ENCODE results near the gene STPG2. TPM values are rescaled to one million over a fixed set of nuclear protein-coding genes. Genes with fewer than 3 reads are reported as not detected.

STPG2 gene
- total and polyA plus RNA-seq, 12 donors, result 0.04 to 0.58 (median 0.36) TPM

DNA sequence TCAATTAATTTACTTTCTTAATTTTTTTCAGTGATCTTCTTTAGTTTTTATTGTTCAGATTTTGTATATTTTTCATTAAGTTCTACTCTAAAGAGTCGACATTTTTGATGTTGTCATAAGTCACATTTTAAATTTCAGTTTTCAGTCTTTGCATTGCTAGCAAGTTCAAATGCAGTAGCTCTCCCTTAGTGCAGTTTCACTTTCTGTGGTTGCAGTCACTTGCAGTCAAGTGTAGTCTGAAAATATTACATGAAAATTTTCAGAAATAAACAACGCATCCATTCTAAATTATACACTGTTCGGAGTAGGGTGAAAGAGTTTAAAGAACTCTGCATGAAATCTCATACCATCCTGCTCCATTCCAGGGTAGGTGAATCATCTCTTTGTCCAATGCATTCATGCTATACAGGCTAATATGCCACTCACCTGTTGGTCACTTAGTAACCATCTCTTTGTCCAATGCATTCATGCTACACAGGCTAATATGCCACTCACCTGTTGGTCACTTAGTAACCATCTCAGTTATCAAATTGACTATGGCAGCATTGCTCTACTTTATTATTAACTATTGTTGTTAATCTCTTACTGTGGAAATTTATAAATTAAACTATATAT lies 356.9 kb downstream of the STPG2 start:
- no peak for DNase-seq
- Histone ChIP-seq H3K36me3 (no peaks in the 10 kb centered on the region), H3K27me3 (no peaks in the 10 kb centered on the region), H3K9me3 (peaks cover 0 to 18% (median 0%) of the 10 kb centered on the region in 11 donors), H3K27ac (no peak overlapping the region), H3K4me3 (no peak overlapping the region), H3K4me1 (no peaks in the 10 kb centered on the region)
- intact Hi-C loops (cut with DNase I), result no loop called here
- ATAC-seq, result no peak
- TF ChIP-seq, protein P1, sequence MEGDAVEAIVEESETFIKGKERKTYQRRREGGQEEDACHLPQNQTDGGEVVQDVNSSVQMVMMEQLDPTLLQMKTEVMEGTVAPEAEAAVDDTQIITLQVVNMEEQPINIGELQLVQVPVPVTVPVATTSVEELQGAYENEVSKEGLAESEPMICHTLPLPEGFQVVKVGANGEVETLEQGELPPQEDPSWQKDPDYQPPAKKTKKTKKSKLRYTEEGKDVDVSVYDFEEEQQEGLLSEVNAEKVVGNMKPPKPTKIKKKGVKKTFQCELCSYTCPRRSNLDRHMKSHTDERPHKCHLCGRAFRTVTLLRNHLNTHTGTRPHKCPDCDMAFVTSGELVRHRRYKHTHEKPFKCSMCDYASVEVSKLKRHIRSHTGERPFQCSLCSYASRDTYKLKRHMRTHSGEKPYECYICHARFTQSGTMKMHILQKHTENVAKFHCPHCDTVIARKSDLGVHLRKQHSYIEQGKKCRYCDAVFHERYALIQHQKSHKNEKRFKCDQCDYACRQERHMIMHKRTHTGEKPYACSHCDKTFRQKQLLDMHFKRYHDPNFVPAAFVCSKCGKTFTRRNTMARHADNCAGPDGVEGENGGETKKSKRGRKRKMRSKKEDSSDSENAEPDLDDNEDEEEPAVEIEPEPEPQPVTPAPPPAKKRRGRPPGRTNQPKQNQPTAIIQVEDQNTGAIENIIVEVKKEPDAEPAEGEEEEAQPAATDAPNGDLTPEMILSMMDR (IDR thresholded peaks at IDR 0.05), result no peak
- WGBS, 2 donors, result 90 to 91% methylated on average over 3 of the region's 3 CpGs

DNA sequence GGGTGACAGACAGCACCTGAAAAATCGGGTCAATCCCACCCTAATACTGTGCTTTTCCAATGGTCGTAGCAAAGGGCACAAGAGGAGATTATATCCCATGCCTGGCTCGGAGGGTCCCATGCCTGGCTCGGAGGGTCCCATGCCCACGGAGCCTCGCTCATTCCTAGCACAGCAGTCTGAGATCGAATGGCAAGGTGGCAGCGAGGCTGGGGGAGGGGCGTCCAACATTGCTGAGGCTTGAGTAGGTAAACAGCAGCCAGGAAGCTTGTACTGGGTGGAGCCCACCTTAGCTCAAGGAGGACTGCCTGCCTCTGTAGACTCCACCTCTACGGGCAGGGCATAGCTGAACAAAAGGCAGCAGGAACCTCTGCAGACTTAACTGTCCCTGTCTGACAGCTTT lies 365.1 kb downstream of the STPG2 start:
- 92 to 93% methylated on average over 10 of the region's 10 CpGs for WGBS, 2 donors
- H3K36me3 ChIP-seq, result no peaks in the 10 kb centered on the region
- ATAC-seq (no peak), DNase-seq (no peak)
- H3K27me3 ChIP-seq, result no peaks in the 10 kb centered on the region
- H3K4me3 ChIP-seq, result no peak overlapping the region
- intact Hi-C loops (cut with DNase I), result no loop called here
- TF ChIP-seq, protein P1 (IDR thresholded peaks at IDR 0.05), result no peak
- H3K4me1 ChIP-seq, result no peaks in the 10 kb centered on the region
- H3K9me3 ChIP-seq, result peaks cover 0 to 22% (median 0%) of the 10 kb centered on the region in 11 donors
- no peak overlapping the region for H3K27ac ChIP-seq

DNA sequence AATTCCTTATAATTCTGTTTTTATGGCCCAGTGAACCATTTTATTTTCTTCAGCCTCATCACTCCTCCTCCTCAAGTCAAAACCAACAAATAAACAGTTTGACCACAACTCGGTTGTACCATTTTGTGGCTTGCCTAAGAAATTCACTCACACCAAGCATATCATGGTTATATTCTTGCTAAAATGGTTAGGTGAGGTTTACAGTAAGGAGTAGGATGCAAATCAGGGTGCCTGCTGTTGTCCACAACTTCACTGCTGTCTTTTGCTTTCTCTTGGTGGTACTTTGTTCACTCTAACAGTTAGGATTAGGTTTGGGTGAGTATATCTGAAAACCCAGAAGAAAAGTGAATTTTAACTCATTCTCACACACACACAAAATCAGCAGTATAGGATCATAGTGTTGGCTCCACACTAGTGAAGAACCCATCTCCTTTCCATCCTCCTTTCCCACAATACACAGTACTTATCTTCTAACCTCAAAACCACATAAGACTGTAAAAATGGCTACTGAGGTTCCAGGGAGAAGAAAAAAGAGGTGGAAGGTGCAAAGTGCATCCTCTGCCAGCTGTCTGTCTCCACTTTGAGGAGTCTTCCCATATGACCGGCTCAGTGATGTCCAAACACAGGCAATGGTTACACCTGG lies 368.8 kb downstream of the STPG2 start:
- no peak overlapping the region for H3K27ac ChIP-seq
- TF ChIP-seq, protein P1 (IDR thresholded peaks at IDR 0.05), result no peak
- intact Hi-C loops (cut with DNase I), result no loop called here
- H3K27me3 ChIP-seq, result no peaks in the 10 kb centered on the region
- no peaks in the 10 kb centered on the region for H3K4me1 ChIP-seq
- H3K9me3 ChIP-seq, result peaks cover 0 to 17% (median 0%) of the 10 kb centered on the region in 11 donors
- no peaks in the 10 kb centered on the region for H3K36me3 ChIP-seq
- no peak for ATAC-seq
- no peak for DNase-seq
- no peak overlapping the region for H3K4me3 ChIP-seq
- 83 to 85% methylated on average over 2 of the region's 2 CpGs for WGBS, 2 donors

DNA sequence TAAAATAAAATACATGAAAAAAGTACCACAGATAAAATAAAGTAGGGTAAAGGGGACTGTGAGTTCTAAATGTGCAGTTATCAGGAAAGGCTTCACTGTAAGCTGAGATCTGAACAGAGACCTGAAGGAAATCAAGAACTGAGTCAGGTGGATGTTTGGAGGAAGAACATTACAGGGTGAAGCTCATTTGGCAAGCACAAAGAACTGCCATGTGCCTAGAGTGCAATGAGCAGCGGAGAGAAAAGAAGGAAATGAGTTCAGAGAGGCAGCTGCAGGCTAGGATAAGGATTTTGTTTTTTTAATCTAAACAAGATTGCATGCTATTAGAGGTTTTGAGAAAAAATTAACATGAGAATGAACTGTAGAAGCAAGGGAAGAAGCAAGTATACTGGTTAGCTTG lies 373.1 kb downstream of the STPG2 start:
- WGBS, 2 donors, result 33 to 50% methylated on average over 1 of the region's 1 CpG
- ATAC-seq (no peak), DNase-seq (no peak)
- Histone ChIP-seq H3K4me3 (no peak overlapping the region), H3K27me3 (no peaks in the 10 kb centered on the region), H3K27ac (no peak overlapping the region), H3K36me3 (no peaks in the 10 kb centered on the region), H3K4me1 (no peaks in the 10 kb centered on the region), H3K9me3 (no peaks in the 10 kb centered on the region)
- TF ChIP-seq, protein P1 (IDR thresholded peaks at IDR 0.05), result no peak
- intact Hi-C loops (cut with DNase I), result no loop called here

All from heart right ventricle (tissue), 16 donors.